Activated CD4-positive, CD25-positive, alpha-beta regulatory T cell treated with anti-CD3 and anti-CD28 coated beads, Interleukin-2, amount 50 U/mL, for 72 hours (primary cell): ENCODE measurements around the gene PPP6C.
"Not testable (repeated sequence)": the region's sequence is repeated elsewhere in the genome, so short reads cannot be mapped to it uniquely, and the experiment has no call there.

Experiments
- DNase-seq: peaks from one replicate; pipeline ENCODE4 v3.0.0; 2021

Gene PPP6C

GRCh38 chr9:125141251-125141650 lies 48.4 kb downstream of the PPP6C start:
- DNase-seq = no peak

- DNase-seq = no peak
Observed at GRCh38 chr9:125140576-125140975, 49.0 kb downstream of the PPP6C start.

DNA sequence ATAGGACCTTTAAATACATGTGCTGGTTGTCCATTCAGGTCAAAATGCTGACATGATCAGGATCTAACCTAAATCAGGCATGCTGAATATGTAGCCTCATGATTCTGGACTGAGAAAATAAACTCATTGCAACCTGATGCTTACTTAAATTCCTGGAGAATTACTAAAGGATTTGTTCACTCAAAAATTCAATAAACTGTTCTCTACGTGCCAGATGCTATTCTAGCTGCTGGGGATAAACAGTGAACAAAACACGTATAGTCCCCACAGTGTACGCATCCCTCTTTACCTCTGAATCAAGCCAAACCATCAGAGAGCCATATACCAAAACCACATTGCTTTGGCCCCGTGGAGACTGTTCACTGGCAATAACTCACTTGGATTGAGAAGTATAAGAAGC lies 52.4 kb downstream of the PPP6C start:
- no peak for DNase-seq

DNA sequence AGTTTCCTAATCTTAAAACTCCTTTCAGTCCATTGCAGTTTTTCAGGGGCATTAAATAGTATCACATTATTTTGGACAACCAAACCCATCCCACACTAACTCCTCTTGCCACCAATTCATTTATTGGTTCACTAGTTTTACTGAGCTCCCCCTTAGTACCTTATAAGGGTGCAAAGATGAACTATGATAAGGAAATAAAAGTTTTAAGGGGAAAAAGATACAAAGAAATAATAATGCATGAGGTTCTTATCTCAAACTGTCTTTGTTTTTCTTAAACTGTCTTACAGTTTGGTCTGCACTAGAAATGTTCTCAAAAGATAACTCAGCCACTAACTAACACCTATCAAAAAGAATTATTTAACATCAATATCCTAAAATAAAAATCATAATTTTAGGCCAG lies 54.6 kb downstream of the PPP6C start:
- no peak for DNase-seq

DNA sequence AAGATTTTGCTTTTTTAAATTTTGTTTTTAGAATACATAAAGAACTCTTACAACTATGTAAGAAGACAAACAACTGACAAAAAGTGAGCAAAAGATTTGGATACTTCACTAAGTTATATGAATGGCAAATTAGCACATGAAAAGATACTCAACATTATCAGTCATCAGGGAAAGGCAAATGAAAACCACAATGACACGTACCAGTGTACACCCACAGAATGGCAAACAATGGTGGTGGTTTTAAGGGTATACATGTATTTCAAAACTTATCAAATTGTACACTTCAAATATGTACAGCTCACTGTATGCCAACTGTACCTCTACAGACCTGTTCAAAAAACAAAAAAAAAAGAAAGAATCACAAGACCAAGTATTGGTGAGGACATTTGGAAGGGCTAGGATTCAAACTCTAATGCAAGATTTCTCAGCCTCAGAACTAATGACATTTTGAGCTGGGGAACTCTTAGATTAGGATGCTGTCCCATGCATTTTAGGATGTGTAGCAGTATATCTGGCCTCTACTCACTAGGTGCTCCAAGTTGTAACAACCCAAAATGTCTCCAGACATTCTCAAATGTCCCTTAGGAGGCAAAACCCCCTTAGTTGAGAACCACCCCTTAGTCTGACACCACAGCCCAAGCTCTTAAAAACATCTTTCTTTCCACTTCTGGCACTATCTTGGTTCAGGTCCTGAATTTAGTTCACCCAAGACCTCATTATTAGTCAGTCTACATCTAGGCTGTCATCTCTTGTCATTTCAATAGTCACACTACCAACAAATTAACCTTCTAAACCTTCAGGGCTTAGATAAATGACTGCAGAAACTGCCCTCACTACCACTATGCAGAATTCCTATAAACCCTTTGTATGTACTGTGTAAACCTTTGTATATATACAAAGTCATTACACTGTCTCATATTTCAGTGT lies 55.9 kb downstream of the PPP6C start:
- DNase-seq = no peak

DNA sequence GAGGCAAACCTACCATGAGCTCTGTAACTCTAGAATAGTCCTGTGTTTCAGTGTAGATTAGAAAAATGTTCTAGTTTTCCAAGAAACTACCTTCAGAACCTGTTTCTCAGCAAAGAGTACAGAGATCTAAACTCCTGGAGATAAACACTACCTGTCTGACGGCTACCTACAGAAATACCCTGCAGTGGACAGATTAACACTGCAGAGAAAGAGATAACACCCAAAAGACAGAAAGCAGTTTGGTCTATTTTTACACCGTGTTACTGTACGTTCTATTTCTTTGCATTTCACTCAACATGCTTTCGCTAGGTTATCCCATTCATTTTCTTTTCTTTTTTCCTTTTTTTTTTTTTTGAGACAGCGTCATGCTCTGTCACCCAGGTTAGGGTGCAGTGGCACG lies 57.8 kb downstream of the PPP6C start:
- no peak for DNase-seq

- DNase-seq = peak; percentile 54
Observed at GRCh38 chr9:125126019-125126746, 63.4 kb downstream of the PPP6C start.

DNA sequence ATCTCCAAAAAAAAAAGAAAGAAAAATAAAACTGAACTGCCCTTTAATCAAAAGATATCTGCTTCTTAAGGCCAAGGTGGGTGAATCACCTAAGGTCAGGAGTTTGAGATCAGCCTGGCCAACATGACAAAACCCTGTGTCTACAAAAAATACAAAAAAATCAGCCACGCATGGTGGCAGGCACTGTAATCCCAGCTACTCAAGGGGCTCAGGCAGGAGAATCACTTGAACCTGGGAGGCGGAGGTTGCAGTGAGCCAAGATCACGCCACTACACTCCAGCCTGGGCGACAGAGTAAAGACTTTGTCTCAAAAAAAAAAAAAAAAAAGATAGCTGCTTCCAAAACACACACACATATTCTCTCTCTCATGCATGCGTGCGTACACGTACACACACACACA lies 64.1 kb downstream of the PPP6C start:
- no peak for DNase-seq

DNA sequence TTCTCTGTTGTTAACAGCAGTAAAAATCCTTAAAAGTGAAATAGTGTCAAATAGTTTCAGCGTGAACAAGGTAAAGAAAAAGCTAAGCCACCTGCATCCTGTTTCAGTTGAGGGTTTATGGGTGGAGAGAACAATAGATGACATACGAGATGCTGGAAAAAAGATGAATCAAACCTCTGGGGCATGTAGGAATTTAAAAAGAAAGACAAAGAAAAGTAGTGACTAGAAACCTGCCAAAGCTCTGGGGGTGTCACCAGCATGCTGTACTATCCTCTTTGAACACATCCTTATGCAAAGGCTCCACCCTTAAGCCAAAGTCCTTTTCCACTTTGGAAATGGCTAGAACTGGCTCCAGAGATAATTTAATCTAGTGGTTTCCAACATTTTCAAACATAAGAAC lies 68.5 kb downstream of the PPP6C start:
- no peak for DNase-seq

- no peak for DNase-seq
Observed at GRCh38 chr9:125119643-125120286, 69.8 kb downstream of the PPP6C start.

DNA sequence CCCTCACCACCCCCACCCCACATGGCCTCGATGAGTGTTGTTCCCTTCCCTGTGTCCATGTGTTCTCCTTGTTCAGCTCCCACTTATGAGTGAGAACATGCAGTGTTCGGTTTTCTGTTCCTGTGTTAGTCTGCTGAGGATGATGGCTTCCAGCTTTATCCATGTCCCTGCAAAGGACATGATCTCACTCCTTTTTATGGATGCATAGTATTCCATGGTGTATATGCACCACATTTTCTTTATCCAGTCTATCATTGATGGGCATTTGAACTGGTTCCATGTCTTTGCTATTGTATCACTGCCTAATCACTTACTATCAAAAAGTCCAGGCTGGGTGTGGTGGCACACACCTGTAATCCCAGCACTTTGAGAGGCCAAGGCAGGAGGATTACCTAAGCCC lies 70.9 kb downstream of the PPP6C start:
- DNase-seq = not testable (repeated sequence)

DNA sequence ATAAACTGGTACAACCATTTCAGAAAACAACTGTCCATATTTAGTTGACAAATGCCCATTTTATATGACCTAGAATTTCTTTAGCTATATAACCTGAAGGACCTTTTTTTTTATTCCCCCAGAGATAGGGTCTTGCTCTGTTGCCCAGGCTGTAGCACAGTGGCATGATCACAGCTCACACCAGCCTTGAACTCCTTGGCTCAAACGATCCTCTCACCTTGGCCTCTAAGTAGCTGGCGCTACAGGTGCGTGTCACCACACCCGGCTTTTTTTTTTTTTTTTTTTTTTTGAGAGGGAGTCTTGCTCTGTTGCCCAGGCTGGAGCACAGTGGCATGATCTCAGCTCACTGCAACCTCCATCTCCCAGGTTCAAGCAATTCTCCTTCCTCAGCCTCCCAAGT lies 75.1 kb downstream of the PPP6C start:
- not testable (repeated sequence) for DNase-seq

- no peak for DNase-seq
Observed at GRCh38 chr9:125110464-125110863, 79.1 kb downstream of the PPP6C start.

- not testable (repeated sequence) for DNase-seq
Observed at GRCh38 chr9:125108541-125108940, 81.1 kb downstream of the PPP6C start.

DNA sequence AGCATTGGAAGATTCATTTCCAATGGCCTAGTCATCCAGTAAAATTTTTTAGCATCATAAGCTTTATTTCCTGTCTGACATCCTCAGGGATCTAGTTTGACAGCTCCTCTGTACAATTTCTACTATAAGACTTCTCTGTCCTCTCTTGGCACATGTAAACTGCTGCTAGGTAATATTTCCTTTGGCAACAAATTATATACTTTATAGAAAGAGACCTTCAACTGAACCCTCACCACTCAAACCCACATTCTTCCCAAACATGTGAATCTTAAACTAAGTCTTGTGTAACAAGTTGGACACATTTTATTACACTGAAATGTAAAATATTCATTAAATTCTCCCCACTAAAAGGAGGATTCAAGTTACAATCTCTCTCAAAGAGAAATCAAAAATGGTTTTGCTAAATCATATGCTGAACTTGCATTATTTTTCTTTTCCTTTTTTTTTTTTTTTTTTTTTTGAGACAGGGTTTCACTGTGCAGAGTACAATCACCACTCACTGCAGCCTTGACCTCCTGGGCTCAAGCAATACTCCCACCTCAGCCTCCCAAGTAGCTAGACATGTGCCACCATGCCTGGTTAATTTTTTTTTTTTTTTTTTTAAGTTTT lies 83.2 kb downstream of the PPP6C start:
- no peak for DNase-seq

DNA sequence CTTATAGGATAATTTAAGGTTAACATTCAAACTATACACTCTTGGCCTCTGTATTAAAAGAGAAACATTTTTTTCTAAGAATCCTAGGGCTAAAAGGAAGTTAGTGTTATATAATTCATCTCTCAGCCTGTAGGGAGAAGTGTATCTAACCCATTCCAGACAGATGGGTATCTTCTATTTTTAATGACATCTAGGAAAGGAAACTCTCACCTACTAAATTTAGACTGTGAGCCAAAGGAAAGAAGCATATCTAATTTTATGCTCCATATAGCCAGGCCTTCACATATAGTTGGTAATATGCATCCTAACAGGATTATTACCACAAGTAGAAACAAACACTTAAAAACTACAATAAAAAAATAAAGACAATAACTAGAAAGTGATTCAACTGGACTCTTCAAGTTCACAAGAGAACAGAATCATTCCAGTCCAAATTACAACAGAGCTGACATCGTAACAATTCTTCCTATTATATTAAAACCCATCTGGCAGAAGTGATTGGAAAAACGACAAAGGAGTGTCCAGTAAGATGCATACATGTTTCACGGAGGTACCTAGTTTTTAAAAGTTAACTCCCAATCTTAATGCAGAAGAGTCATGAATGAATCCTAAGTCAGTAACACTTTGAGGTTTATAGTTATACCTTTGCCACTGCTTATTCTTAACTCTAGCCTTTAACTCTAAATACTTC lies 85.7 kb downstream of the PPP6C start:
- DNase-seq = no peak

GRCh38 chr9:125103021-125103420 lies 86.6 kb downstream of the PPP6C start:
- no peak for DNase-seq

DNA sequence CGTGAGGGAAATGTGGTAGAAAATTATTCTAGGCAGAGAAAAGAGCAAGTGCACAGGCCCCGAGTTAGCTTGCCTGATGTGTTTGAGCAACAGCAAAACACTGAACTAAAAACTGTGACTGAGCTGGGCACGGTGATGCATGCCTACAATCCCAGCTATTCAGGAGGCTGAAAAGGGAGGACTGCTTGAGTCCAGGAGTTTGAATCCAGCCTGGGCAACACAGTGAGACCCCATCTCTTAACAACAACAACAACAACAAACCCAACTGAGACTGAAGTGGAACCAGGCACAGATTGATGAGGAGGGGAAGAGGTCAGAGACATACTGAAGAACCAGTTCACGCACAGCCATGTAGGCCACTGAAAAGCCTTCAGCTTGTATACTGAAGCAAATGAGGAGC lies 88.8 kb downstream of the PPP6C start:
- no peak for DNase-seq

DNA sequence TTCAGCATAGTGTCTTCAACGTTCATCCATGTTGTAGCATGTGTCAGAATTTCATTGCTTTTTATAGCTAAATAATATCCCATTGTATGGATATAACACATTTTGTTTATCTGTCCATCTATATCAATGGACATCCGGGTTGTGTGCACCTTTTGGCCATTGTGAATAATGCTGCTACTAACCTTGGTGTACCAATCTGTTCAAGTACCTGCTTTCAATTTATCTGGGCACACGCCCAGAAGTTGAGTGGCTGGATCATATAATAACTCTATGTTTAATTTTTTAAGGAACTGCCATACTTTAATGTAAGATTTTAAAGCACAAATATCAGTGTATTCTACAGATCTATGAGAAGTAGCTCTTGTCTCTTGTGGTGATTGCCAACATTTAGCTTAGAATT lies 89.8 kb downstream of the PPP6C start:
- DNase-seq = no peak
